ENCODE data around the gene PLA2G4B.

The PLA2G4B gene

DNA sequence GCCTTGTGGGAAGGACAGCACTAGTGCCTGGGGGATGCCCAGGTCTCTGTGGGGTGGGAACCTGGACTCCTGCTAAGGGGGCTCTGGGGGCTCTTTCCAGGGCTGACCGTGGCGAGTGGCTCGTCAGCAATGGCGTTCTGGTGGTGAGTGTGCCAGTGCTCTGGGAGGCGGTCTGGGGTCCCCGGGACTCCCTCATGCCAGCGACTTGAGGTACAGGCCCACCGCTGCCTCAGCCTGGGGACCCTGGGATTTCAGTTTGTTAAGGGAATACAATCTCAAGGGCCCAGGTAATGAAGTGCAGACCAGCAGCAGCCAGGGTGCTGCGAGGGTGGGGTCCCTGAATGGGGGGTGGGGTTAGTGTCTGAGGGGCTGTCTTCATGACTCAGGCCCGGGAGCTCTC, 2.5 kb downstream of the PLA2G4B start:
- H3K4me1 ChIP-seq (ENCODE audit: insufficient read depth, low read length, poor library complexity, severe bottlenecking) = peaks cover 10% of the 10 kb centered on the region
- H3K9me3 ChIP-seq (ENCODE audit: insufficient read depth, low read depth, low read length) = no peaks in the 10 kb centered on the region
- no peak overlapping the region for H2AFZ ChIP-seq (ENCODE audit: low read length)
- TF ChIP-seq EZH2phosphoT487 (IDR thresholded peaks at IDR 0.05; ENCODE audit: borderline replicate concordance) = no peak
- TF ChIP-seq, protein P1, sequence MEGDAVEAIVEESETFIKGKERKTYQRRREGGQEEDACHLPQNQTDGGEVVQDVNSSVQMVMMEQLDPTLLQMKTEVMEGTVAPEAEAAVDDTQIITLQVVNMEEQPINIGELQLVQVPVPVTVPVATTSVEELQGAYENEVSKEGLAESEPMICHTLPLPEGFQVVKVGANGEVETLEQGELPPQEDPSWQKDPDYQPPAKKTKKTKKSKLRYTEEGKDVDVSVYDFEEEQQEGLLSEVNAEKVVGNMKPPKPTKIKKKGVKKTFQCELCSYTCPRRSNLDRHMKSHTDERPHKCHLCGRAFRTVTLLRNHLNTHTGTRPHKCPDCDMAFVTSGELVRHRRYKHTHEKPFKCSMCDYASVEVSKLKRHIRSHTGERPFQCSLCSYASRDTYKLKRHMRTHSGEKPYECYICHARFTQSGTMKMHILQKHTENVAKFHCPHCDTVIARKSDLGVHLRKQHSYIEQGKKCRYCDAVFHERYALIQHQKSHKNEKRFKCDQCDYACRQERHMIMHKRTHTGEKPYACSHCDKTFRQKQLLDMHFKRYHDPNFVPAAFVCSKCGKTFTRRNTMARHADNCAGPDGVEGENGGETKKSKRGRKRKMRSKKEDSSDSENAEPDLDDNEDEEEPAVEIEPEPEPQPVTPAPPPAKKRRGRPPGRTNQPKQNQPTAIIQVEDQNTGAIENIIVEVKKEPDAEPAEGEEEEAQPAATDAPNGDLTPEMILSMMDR (conservative IDR thresholded peaks at IDR 0.05; ENCODE audit: low read length) = no peak
- H3K27me3 ChIP-seq (ENCODE audit: insufficient read depth, low read length, poor library complexity, severe bottlenecking) = no peaks in the 10 kb centered on the region
- H3K79me2 ChIP-seq (ENCODE audit: insufficient read depth, low read length) = no peaks in the 10 kb centered on the region
- H3K9me2 ChIP-seq (replicated peaks; ENCODE audit: low read depth, low read length) = no peaks in the 10 kb centered on the region
- H3K4me3 ChIP-seq (ENCODE audit: low read length, poor library complexity, severe bottlenecking) = no peak overlapping the region
- H3K4me2 ChIP-seq (ENCODE audit: low read depth, low read length, poor library complexity, severe bottlenecking) = no peak overlapping the region
- H4K20me1 ChIP-seq (ENCODE audit: insufficient read depth, low read length, poor library complexity, severe bottlenecking) = no peaks in the 10 kb centered on the region
- no peaks in the 10 kb centered on the region for H3F3A ChIP-seq (ENCODE audit: low read depth)
- H3K9ac ChIP-seq (ENCODE audit: low read depth, low read length, poor library complexity, severe bottlenecking) = no peak overlapping the region
- no peaks in the 10 kb centered on the region; the same call in 1 of the 2 replicates for H3K36me3 ChIP-seq (ENCODE audit: insufficient read depth, low read length)

- Histone ChIP-seq H3K9me2 (replicated peaks; ENCODE audit: low read depth, low read length) (no peaks in the 10 kb centered on the region), H3K79me2 (ENCODE audit: insufficient read depth, low read length) (no peaks in the 10 kb centered on the region), H3K4me3 (ENCODE audit: low read length, poor library complexity, severe bottlenecking) (no peak overlapping the region)
These were observed 3.6 kb downstream of the PLA2G4B start for GRCh38 chr15:41842229-41842628.

DNA sequence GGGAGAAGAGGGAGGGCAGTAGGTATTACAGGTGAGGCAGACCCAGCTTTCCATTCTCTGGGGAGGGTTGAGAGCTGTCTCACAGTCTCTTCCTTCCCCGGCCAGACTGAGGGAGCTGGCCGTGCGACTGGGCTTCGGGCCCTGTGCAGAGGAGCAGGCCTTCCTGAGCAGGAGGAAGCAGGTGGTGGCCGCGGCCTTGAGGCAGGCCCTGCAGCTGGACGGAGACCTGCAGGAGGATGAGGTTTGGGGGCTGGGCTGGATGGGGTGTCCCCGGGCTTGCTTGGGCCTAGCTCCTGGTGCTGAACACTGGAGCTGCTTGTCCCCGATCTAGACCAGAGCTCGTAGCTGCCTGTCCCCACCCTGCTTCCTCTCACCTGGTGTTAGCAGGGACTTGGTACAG, 4.9 kb downstream of the PLA2G4B start:
- H3K4me2 ChIP-seq (ENCODE audit: low read depth, low read length, poor library complexity, severe bottlenecking) = no peak overlapping the region
- no peak overlapping the region for H3K9ac ChIP-seq (ENCODE audit: low read depth, low read length, poor library complexity, severe bottlenecking)
- H3K4me3 ChIP-seq (ENCODE audit: low read length, poor library complexity, severe bottlenecking) = no peak overlapping the region
- no peak overlapping the region for H2AFZ ChIP-seq (ENCODE audit: low read length)
- no peaks in the 10 kb centered on the region; the same call in 1 of the 2 replicates for H3K36me3 ChIP-seq (ENCODE audit: insufficient read depth, low read length)
- H3K9me2 ChIP-seq (replicated peaks; ENCODE audit: low read depth, low read length) = no peaks in the 10 kb centered on the region
- no peaks in the 10 kb centered on the region for H3K27me3 ChIP-seq (ENCODE audit: insufficient read depth, low read length, poor library complexity, severe bottlenecking)
- H3F3A ChIP-seq (ENCODE audit: low read depth) = no peaks in the 10 kb centered on the region
- H4K20me1 ChIP-seq (ENCODE audit: insufficient read depth, low read length, poor library complexity, severe bottlenecking) = no peaks in the 10 kb centered on the region
- H3K4me1 ChIP-seq (ENCODE audit: insufficient read depth, low read length, poor library complexity, severe bottlenecking) = no peaks in the 10 kb centered on the region
- no peaks in the 10 kb centered on the region for H3K9me3 ChIP-seq (ENCODE audit: insufficient read depth, low read depth, low read length)
- H3K79me2 ChIP-seq (ENCODE audit: insufficient read depth, low read length) = no peaks in the 10 kb centered on the region
- no peak for TF ChIP-seq EZH2phosphoT487 (IDR thresholded peaks at IDR 0.05; ENCODE audit: borderline replicate concordance)
- TF ChIP-seq, protein P1 (conservative IDR thresholded peaks at IDR 0.05; ENCODE audit: low read length) = no peak

More at GRCh38 chr15:41842229-41842628, 3.6 kb downstream of the PLA2G4B start:
- no peaks in the 10 kb centered on the region for H3F3A ChIP-seq (ENCODE audit: low read depth)
- TF ChIP-seq EZH2phosphoT487 (IDR thresholded peaks at IDR 0.05; ENCODE audit: borderline replicate concordance) = no peak
- TF ChIP-seq, protein P1 (conservative IDR thresholded peaks at IDR 0.05; ENCODE audit: low read length) = no peak
- no peaks in the 10 kb centered on the region for H3K27me3 ChIP-seq (ENCODE audit: insufficient read depth, low read length, poor library complexity, severe bottlenecking)
- peaks cover 3% of the 10 kb centered on the region for H3K4me1 ChIP-seq (ENCODE audit: insufficient read depth, low read length, poor library complexity, severe bottlenecking)
- H3K4me2 ChIP-seq (ENCODE audit: low read depth, low read length, poor library complexity, severe bottlenecking) = no peak overlapping the region
- no peaks in the 10 kb centered on the region for H4K20me1 ChIP-seq (ENCODE audit: insufficient read depth, low read length, poor library complexity, severe bottlenecking)
- H2AFZ ChIP-seq (ENCODE audit: low read length) = no peak overlapping the region
- H3K9me3 ChIP-seq (ENCODE audit: insufficient read depth, low read depth, low read length) = no peaks in the 10 kb centered on the region
- H3K36me3 ChIP-seq (ENCODE audit: insufficient read depth, low read length) = no peaks in the 10 kb centered on the region; the same call in 1 of the 2 replicates
- H3K9ac ChIP-seq (ENCODE audit: low read depth, low read length, poor library complexity, severe bottlenecking) = no peak overlapping the region
